Effector memory CD8-positive, alpha-beta T cell (primary cell): ENCODE measurements around the gene TBC1D20.
"Not testable (repeated sequence)": the region's sequence is repeated elsewhere in the genome, so short reads cannot be mapped to it uniquely, and the experiment has no call there.

ENCODE experiments used
- ATAC-seq: fragments of 150-1000 bp; cut with Tn5 transposase; replicated peaks from 2 replicates; pipeline ENCODE4 v1.10.0; 2021; ENCODE audit warnings: mild to moderate bottlenecking, moderate library complexity
- DNase-seq, 3 experiments: peaks; one replicate each; pipeline ENCODE4 v3.0.0; 2021
- H3K27ac Mint-ChIP-seq, 2 donors: one replicate each; pipeline ENCODE4 v1.8.0; 2022; ENCODE audit warnings: mild to moderate bottlenecking in 2 of 2, mixed read lengths in 2 of 2, moderate library complexity in 2 of 2
- H3K27me3 Mint-ChIP-seq, 2 donors: one replicate each; pipeline ENCODE4 v1.8.0; 2022; ENCODE audit warnings: mixed read lengths in 2 of 2
- H3K36me3 Mint-ChIP-seq: one replicate; pipeline ENCODE4 v1.8.0; 2022; ENCODE audit warnings: mild to moderate bottlenecking, moderate library complexity, mixed read lengths; ENCODE audit not compliant: insufficient read depth
- H3K4me1 Mint-ChIP-seq, 2 donors: one replicate each; pipeline ENCODE4 v1.8.0; 2022; ENCODE audit warnings: low read depth in 2 of 2, mixed read lengths in 2 of 2
- H3K4me3 Mint-ChIP-seq, 2 donors: one replicate each; pipeline ENCODE4 v1.8.0; 2022; ENCODE audit warnings: mild to moderate bottlenecking in 2 of 2, mixed read lengths in 2 of 2, moderate library complexity in 2 of 2
- H3K9me3 Mint-ChIP-seq, 2 donors: one replicate each; pipeline ENCODE4 v1.8.0; 2022; ENCODE audit warnings: mixed read lengths in 2 of 2

The TBC1D20 gene

GRCh38 chr20:483815-484644 lies 21.7 kb upstream of the TBC1D20 start:
- H3K27me3 Mint-ChIP-seq: no peaks in the 10 kb centered on the region
- peaks cover 2% of the 10 kb centered on the region in 2 donors for H3K4me1 Mint-ChIP-seq
- no peak for DNase-seq
- peaks cover 57% of the 10 kb centered on the region for H3K36me3 Mint-ChIP-seq
- no peak for ATAC-seq
- H3K9me3 Mint-ChIP-seq: no peaks in the 10 kb centered on the region
- peak overlapping the region in 1 of 2 donors; percentile 44 for H3K27ac Mint-ChIP-seq
- no peak overlapping the region for H3K4me3 Mint-ChIP-seq

GRCh38 chr20:481167-481566 lies 18.8 kb upstream of the TBC1D20 start:
- no peaks in the 10 kb centered on the region for H3K9me3 Mint-ChIP-seq
- ATAC-seq (peak; percentile 45), DNase-seq (no peak)
- H3K27me3 Mint-ChIP-seq: no peaks in the 10 kb centered on the region
- peak overlapping the region in 1 of 2 donors; percentile 9 for H3K27ac Mint-ChIP-seq
- no peak overlapping the region for H3K4me3 Mint-ChIP-seq
- peaks cover 6 to 7% of the 10 kb centered on the region in 2 donors for H3K4me1 Mint-ChIP-seq
- H3K36me3 Mint-ChIP-seq: peaks cover 45% of the 10 kb centered on the region

GRCh38 chr20:480044-480443 lies 17.7 kb upstream of the TBC1D20 start:
- no peaks in the 10 kb centered on the region for H3K27me3 Mint-ChIP-seq
- DNase-seq (no peak), ATAC-seq (no peak)
- peaks cover 6 to 7% of the 10 kb centered on the region in 2 donors for H3K4me1 Mint-ChIP-seq
- peaks cover 35% of the 10 kb centered on the region for H3K36me3 Mint-ChIP-seq
- H3K4me3 Mint-ChIP-seq: no peak overlapping the region
- no peaks in the 10 kb centered on the region for H3K9me3 Mint-ChIP-seq
- H3K27ac Mint-ChIP-seq: no peak overlapping the region

- ATAC-seq (no peak), DNase-seq (no peak)
- Mint-ChIP-seq H3K9me3 (no peaks in the 10 kb centered on the region), H3K4me1 (peaks cover 6 to 7% of the 10 kb centered on the region in 2 donors), H3K4me3 (no peak overlapping the region), H3K27ac (peak overlapping the region in 1 of 2 donors; percentile 49), H3K27me3 (no peaks in the 10 kb centered on the region), H3K36me3 (peaks cover 30% of the 10 kb centered on the region)
These were observed 17.2 kb upstream of the TBC1D20 start for GRCh38 chr20:479487-479886.

- Mint-ChIP-seq H3K36me3 (peaks cover 25% of the 10 kb centered on the region), H3K9me3 (no peaks in the 10 kb centered on the region), H3K27ac (peak overlapping the region in 1 of 2 donors; percentile 49), H3K4me3 (no peak overlapping the region), H3K4me1 (peaks cover 6 to 7% of the 10 kb centered on the region in 2 donors), H3K27me3 (no peaks in the 10 kb centered on the region)
- peak; percentile 72 for ATAC-seq
- DNase-seq: peak; percentile 48 to 58 (median 51)
These were observed 16.7 kb upstream of the TBC1D20 start for GRCh38 chr20:478949-479429.

GRCh38 chr20:478010-478948 lies 15.9 kb upstream of the TBC1D20 start:
- ATAC-seq (no peak), DNase-seq (no peak)
- Mint-ChIP-seq H3K4me3 (no peak overlapping the region), H3K36me3 (peaks cover 18% of the 10 kb centered on the region), H3K27ac (peak overlapping the region in 1 of 2 donors; percentile 49), H3K4me1 (peaks cover 6 to 7% of the 10 kb centered on the region in 2 donors), H3K27me3 (no peaks in the 10 kb centered on the region), H3K9me3 (no peaks in the 10 kb centered on the region)

GRCh38 chr20:476561-477249 lies 14.4 kb upstream of the TBC1D20 start:
- not testable (repeated sequence) for ATAC-seq, H3K36me3 Mint-ChIP-seq, DNase-seq, H3K27ac Mint-ChIP-seq, H3K4me1 Mint-ChIP-seq, H3K4me3 Mint-ChIP-seq, H3K27me3 Mint-ChIP-seq, H3K9me3 Mint-ChIP-seq

- Mint-ChIP-seq H3K4me3 (no peak overlapping the region), H3K4me1 (peaks cover 7 to 8% of the 10 kb centered on the region in 2 donors), H3K9me3 (no peaks in the 10 kb centered on the region), H3K27ac (no peak overlapping the region), H3K27me3 (no peaks in the 10 kb centered on the region), H3K36me3 (peaks cover 9% of the 10 kb centered on the region)
- DNase-seq (no peak), ATAC-seq (no peak)
These were observed 13.4 kb upstream of the TBC1D20 start for GRCh38 chr20:475463-476357.

GRCh38 chr20:474581-474980 lies 12.2 kb upstream of the TBC1D20 start:
- no peak overlapping the region for H3K4me3 Mint-ChIP-seq
- ATAC-seq (no peak), DNase-seq (no peak)
- H3K9me3 Mint-ChIP-seq: no peaks in the 10 kb centered on the region
- peaks cover 4 to 8% of the 10 kb centered on the region in 2 donors for H3K27me3 Mint-ChIP-seq
- H3K27ac Mint-ChIP-seq: no peak overlapping the region
- peaks cover 7 to 8% of the 10 kb centered on the region in 2 donors for H3K4me1 Mint-ChIP-seq
- peaks cover 9% of the 10 kb centered on the region for H3K36me3 Mint-ChIP-seq

- H3K36me3 Mint-ChIP-seq: peaks cover 3% of the 10 kb centered on the region
- H3K9me3 Mint-ChIP-seq: no peaks in the 10 kb centered on the region
- no peak for DNase-seq
- no peak overlapping the region for H3K4me3 Mint-ChIP-seq
- H3K27me3 Mint-ChIP-seq: peaks cover 19 to 20% of the 10 kb centered on the region in 2 donors
- H3K4me1 Mint-ChIP-seq: peaks cover 0 to 2% of the 10 kb centered on the region in 2 donors
- no peak for ATAC-seq
- H3K27ac Mint-ChIP-seq: peak overlapping the region in 1 of 2 donors; percentile 45
These were observed 10.6 kb upstream of the TBC1D20 start for GRCh38 chr20:472889-473292.

GRCh38 chr20:472137-472846 lies 10.0 kb upstream of the TBC1D20 start:
- no peak for ATAC-seq
- Mint-ChIP-seq H3K4me1 (peaks cover 0 to 2% of the 10 kb centered on the region in 2 donors), H3K9me3 (no peaks in the 10 kb centered on the region), H3K4me3 (no peak overlapping the region), H3K27ac (no peak overlapping the region), H3K27me3 (peaks cover 20 to 24% of the 10 kb centered on the region in 2 donors), H3K36me3 (no peaks in the 10 kb centered on the region)
- no peak for DNase-seq
